ENCODE results near the gene AQP3.

Gene AQP3

DNA sequence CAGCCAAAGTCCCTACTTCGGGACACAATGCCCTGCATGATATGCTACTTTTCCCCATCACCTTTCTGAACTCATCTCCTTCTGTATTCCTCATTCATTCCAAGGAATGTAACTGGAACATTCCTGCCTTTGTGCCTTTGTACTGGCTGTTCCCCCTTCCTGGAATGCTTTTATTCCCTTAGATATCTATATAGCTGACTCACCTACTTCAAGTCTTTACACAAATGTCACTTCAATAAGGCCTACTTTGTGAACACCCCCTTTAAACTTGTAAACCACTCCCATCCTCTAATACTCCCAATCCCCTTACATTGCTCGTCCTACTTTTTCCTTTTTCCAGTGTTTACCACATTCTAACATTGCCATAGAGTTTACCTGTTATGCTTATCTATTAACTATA is 24.0 kb upstream of the AQP3 start:
- H3K9me3 ChIP-seq: no peaks in the 10 kb centered on the region
- H3K36me3 ChIP-seq: peaks cover 46% of the 10 kb centered on the region
- TF ChIP-seq, protein P1, sequence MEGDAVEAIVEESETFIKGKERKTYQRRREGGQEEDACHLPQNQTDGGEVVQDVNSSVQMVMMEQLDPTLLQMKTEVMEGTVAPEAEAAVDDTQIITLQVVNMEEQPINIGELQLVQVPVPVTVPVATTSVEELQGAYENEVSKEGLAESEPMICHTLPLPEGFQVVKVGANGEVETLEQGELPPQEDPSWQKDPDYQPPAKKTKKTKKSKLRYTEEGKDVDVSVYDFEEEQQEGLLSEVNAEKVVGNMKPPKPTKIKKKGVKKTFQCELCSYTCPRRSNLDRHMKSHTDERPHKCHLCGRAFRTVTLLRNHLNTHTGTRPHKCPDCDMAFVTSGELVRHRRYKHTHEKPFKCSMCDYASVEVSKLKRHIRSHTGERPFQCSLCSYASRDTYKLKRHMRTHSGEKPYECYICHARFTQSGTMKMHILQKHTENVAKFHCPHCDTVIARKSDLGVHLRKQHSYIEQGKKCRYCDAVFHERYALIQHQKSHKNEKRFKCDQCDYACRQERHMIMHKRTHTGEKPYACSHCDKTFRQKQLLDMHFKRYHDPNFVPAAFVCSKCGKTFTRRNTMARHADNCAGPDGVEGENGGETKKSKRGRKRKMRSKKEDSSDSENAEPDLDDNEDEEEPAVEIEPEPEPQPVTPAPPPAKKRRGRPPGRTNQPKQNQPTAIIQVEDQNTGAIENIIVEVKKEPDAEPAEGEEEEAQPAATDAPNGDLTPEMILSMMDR (IDR thresholded peaks at IDR 0.05): no peak
- H3K4me3 ChIP-seq (ENCODE audit: low read depth in 1 of 2, low read length in 1 of 2): no peak overlapping the region
- H3K4me1 ChIP-seq (ENCODE audit: control insufficient read depth in 1 of 2, insufficient read depth in 1 of 2, low read depth in 1 of 2, low read length in 1 of 2): peaks cover 13 to 18% of the 10 kb centered on the region in 2 experiments
- H3K27me3 ChIP-seq: no peaks in the 10 kb centered on the region
- no peak overlapping the region for H3K27ac ChIP-seq

DNA sequence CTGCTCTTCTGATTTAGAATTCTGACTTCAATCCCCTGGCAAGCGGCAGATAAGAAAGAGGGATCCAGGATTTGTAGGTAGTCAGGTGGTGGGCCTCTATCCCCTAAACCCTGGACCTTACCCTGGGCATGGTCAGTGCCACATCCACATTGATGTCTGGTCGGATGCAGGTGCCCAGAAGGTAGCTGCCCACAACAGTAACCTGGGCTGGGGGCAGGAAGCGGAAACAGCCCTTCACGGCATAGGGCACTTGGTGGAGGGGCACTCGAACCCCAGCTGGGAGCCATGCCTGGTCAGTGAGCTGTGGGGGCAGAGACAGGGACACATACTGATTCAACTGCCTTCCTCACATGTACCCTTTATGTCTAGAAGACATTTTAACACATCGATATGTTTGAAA is 22.5 kb upstream of the AQP3 start:
- Histone ChIP-seq H3K4me1 (ENCODE audit: control insufficient read depth in 1 of 2, insufficient read depth in 1 of 2, low read depth in 1 of 2, low read length in 1 of 2) (peaks cover 13 to 18% of the 10 kb centered on the region in 2 experiments), H3K27ac (no peak overlapping the region), H3K9me3 (no peaks in the 10 kb centered on the region), H3K27me3 (no peaks in the 10 kb centered on the region), H3K36me3 (peaks cover 61% of the 10 kb centered on the region), H3K4me3 (ENCODE audit: low read depth in 1 of 2, low read length in 1 of 2) (no peak overlapping the region)
- TF ChIP-seq, protein P1 (IDR thresholded peaks at IDR 0.05): no peak

DNA sequence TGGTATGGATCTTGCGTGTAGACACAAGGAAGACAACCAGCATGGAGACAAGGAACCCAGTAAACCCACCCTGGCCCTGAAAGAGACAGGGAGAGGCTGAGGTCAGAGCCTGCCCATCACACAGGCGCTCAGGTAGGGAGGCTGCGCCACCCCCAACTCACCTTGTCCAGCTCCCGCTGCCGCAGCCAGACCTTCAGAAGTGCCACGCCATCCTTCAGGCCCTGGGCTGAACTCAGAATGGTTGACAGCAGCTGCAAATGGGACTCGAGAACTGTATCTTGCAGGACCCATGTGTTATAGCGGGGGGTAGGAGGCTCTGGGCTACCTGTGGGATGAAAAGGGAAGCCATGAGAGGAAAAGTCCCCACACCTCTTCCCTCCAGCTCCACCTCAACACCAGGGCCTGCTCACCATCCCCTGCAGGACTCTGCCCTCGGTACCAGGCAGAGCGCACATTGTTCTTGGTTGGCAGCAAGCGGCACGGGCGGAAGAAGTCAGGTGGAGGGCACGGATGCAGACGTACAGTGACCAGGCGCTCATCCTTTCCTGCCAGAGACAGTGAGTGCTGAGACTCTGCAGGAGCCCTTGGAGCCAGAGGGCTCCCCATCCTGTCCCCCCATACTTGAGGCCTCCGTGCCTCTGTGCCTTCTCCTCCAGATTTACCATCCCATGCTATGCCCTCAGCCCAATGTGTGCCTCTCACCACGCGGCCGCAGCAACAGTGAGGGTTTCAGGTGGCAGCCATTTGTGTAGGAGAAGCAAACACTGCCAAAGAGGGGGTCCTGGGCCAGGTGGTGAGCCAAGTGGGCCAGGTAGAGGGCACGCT is 21.6 kb upstream of the AQP3 start:
- Histone ChIP-seq H3K27ac (no peak overlapping the region), H3K4me3 (ENCODE audit: low read depth in 1 of 2, low read length in 1 of 2) (no peak overlapping the region), H3K9me3 (no peaks in the 10 kb centered on the region), H3K4me1 (ENCODE audit: control insufficient read depth in 1 of 2, insufficient read depth in 1 of 2, low read depth in 1 of 2, low read length in 1 of 2) (peaks cover 8 to 10% of the 10 kb centered on the region in 2 experiments), H3K36me3 (peaks cover 70% of the 10 kb centered on the region), H3K27me3 (no peaks in the 10 kb centered on the region)
- TF ChIP-seq, protein P1 (IDR thresholded peaks at IDR 0.05): no peak

DNA sequence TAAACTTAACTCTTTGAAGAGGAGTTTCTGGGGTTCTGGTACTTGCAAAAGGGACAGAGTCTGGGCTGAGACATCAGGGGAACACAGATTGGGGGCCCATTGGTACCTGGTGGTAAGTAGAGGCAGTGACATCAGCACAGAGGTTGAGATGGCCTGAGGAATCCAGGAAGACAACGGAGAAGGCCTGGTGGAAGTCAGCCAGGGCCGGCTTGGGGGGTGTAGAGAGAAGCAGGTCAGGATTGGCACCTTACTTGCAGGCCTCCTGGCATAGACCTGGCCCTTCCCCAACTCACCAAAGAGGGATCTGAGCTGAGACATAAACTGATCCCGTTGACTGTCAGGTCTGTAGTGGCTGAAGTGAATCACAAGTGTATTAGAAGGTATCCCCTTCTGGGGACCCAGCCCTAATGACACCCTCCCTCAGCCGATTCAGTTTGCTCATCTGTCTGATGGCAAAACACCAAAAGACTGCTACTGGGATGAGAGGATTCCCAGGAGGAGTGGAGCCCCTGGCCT is 20.9 kb upstream of the AQP3 start:
- Histone ChIP-seq H3K27ac (no peak overlapping the region), H3K36me3 (peaks cover 77% of the 10 kb centered on the region), H3K27me3 (no peaks in the 10 kb centered on the region), H3K9me3 (no peaks in the 10 kb centered on the region), H3K4me3 (ENCODE audit: low read depth in 1 of 2, low read length in 1 of 2) (no peak overlapping the region), H3K4me1 (ENCODE audit: control insufficient read depth in 1 of 2, insufficient read depth in 1 of 2, low read depth in 1 of 2, low read length in 1 of 2) (peaks cover 4 to 6% of the 10 kb centered on the region in 2 experiments)
- TF ChIP-seq, protein P1 (IDR thresholded peaks at IDR 0.05): no peak

DNA sequence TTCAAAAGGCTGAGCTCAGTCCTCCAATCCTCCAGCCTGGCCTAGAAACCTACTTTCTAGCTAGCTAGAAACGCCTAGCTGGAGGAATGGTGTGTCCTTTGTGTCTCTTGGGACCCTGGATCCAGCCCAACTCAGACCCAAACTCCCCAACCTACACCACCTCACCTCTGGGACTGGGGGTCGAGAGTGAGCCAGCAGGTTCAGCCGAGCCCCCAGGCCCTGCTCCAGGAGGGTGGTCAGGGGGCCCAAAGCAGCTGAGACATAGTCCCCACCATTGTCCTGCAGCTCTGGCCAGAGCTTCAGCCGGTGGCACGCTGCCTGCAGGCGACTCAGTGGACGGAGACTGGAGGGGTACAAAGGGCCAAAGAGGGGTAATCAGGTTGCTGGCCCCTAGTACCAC is 20.1 kb upstream of the AQP3 start:
- Histone ChIP-seq H3K4me3 (ENCODE audit: low read depth in 1 of 2, low read length in 1 of 2) (no peak overlapping the region), H3K27me3 (no peaks in the 10 kb centered on the region), H3K27ac (no peak overlapping the region), H3K4me1 (ENCODE audit: control insufficient read depth in 1 of 2, insufficient read depth in 1 of 2, low read depth in 1 of 2, low read length in 1 of 2) (no peaks in the 10 kb centered on the region), H3K9me3 (no peaks in the 10 kb centered on the region), H3K36me3 (peaks cover 84% of the 10 kb centered on the region)
- TF ChIP-seq, protein P1 (IDR thresholded peaks at IDR 0.05): no peak
